Measurements from ENCODE around the gene METTL16. TPM values are rescaled to one million over a fixed set of nuclear protein-coding genes. Genes with fewer than 3 reads are reported as not detected.

METTL16 gene
- total RNA-seq, 1 experiment from 2014 or later: 37.6 TPM

DNA sequence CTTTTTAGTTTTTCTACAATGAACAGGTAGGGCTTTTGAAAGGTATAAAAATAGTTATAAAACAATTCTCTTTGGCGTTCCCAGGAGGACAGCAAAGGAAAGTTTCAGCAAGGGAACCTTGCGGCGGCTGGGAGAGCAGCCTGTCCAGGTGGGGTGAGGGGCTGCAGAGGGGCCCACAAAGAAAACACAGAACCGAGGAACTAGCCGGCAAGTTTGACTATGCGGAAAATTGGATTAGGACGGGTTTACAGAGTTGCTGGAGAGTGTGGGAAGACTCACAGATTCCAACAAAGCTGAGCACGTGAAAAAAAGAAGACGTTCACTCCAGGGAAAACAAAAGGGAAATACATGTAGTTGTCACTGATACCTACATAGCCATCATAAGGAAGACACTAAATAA, 40.2 kb upstream of the METTL16 start:
- intact Hi-C loops (cut with micrococcal nuclease): no loop called here
- Histone ChIP-seq H3K27ac (ENCODE audit: low read depth, low read length) (no peak overlapping the region), H3K27me3 (ENCODE audit: insufficient read depth, low read length) (no peaks in the 10 kb centered on the region), H3K4me2 (ENCODE audit: low read length) (no peak overlapping the region), H3K9me2 (ENCODE audit: insufficient read depth) (no peaks in the 10 kb centered on the region), H2AFZ (ENCODE audit: low read depth, low read length, poor library complexity, severe bottlenecking) (no peak overlapping the region), H3K9me3 (ENCODE audit: control insufficient read depth in 1 of 2, insufficient read depth in 1 of 2, low read depth in 1 of 2, low read length in 2 of 2) (no peaks in the 10 kb centered on the region), H3K9ac (ENCODE audit: low read length) (no peak overlapping the region), H3K4me3 (replicated peaks in 1 of 2; ENCODE audit: low read depth in 1 of 2, low read length in 2 of 2) (no peak overlapping the region), H4K20me1 (ENCODE audit: insufficient read depth) (no peaks in the 10 kb centered on the region), H3K4me1 (ENCODE audit: control insufficient read depth in 1 of 2, insufficient read depth in 2 of 2, low read length in 2 of 2) (no peaks in the 10 kb centered on the region), H3K36me3 (ENCODE audit: control insufficient read depth in 1 of 2, insufficient read depth in 2 of 2, low read length in 2 of 2) (no peaks in the 10 kb centered on the region), H3K79me2 (ENCODE audit: insufficient read depth, low read length) (no peaks in the 10 kb centered on the region)
- ChIA-PET RAD21 (ENCODE audit: low non-redundant PET in 1 of 2, low total read pairs in 2 of 2, uncharacterized antibody in 2 of 2, unreplicated experiment in 2 of 2) (no interaction called here), POLR2A (interaction anchor here (0.6 kb wide), 1 partner anchor 684 kb away, joined by 3 read pairs; no protein-coding TSS in a partner anchor), CTCF (no interaction called here)
- no peak for TF ChIP-seq RAD21 (IDR thresholded peaks at IDR 0.05; ENCODE audit: low read depth)
- TF ChIP-seq EZH2 (IDR thresholded peaks at IDR 0.05): no peak
- no peak for TF ChIP-seq CBX3 (IDR thresholded peaks at IDR 0.05; ENCODE audit: low read depth)
- TF ChIP-seq, protein P1, sequence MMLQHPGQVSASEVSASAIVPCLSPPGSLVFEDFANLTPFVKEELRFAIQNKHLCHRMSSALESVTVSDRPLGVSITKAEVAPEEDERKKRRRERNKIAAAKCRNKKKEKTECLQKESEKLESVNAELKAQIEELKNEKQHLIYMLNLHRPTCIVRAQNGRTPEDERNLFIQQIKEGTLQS (IDR thresholded peaks at IDR 0.05): no peak
- ATAC-seq: no peak
- BruUV-seq (replicated peaks): no TSS peak
- no peak for DNase-seq (ENCODE audit: low read depth, low spot score)

DNA sequence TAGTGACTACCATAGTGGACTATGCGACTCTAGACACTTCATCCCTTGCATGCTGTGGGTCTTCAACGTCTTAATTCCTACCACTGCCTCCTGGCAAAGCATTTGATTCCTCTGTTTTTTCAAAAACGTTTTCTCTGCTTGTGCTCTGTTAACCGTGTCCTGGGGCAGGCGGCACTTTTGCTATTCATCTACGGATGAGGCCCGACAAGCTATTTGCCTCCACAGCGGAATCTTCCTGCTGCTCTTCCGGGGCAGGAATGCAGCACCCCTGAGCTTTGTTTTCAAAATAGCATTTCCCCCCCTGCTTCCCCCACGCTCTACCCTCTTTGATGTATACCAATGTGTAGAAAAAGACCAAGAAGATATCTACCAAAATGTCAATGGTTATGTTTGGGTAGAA, 39.8 kb upstream of the METTL16 start:
- no TSS peak for BruUV-seq (replicated peaks)
- no peak overlapping the region for H3K27ac ChIP-seq (ENCODE audit: low read depth, low read length)
- no peaks in the 10 kb centered on the region for H3K9me3 ChIP-seq (ENCODE audit: control insufficient read depth in 1 of 2, insufficient read depth in 1 of 2, low read depth in 1 of 2, low read length in 2 of 2)
- H3K27me3 ChIP-seq (ENCODE audit: insufficient read depth, low read length): no peaks in the 10 kb centered on the region
- H3K4me1 ChIP-seq (ENCODE audit: control insufficient read depth in 1 of 2, insufficient read depth in 2 of 2, low read length in 2 of 2): no peaks in the 10 kb centered on the region
- H3K79me2 ChIP-seq (ENCODE audit: insufficient read depth, low read length): no peaks in the 10 kb centered on the region
- CTCF ChIA-PET: no interaction called here
- no peak overlapping the region for H3K4me3 ChIP-seq (replicated peaks in 1 of 2; ENCODE audit: low read depth in 1 of 2, low read length in 2 of 2)
- RAD21 ChIA-PET (ENCODE audit: low non-redundant PET in 1 of 2, low total read pairs in 2 of 2, uncharacterized antibody in 2 of 2, unreplicated experiment in 2 of 2): no interaction called here
- no peak for TF ChIP-seq FOSL1 (IDR thresholded peaks at IDR 0.05; ENCODE audit: low read depth)
- no peak for TF ChIP-seq SP1 (IDR thresholded peaks at IDR 0.05; ENCODE audit: low read depth)
- TF ChIP-seq EZH2 (IDR thresholded peaks at IDR 0.05): no peak
- no peak for TF ChIP-seq YY1 (IDR thresholded peaks at IDR 0.05; ENCODE audit: extremely low read depth, insufficient replicate concordance, low read depth, low read length)
- TF ChIP-seq TCF7L2 (IDR thresholded peaks at IDR 0.05; ENCODE audit: borderline replicate concordance, extremely low read depth, insufficient read depth, insufficient read length): no peak
- no peak for TF ChIP-seq SRF (IDR thresholded peaks at IDR 0.05; ENCODE audit: low read depth)
- no peak for TF ChIP-seq RAD21 (IDR thresholded peaks at IDR 0.05; ENCODE audit: low read depth)
- no peak for TF ChIP-seq POLR2AphosphoS5 (IDR thresholded peaks at IDR 0.05; ENCODE audit: low read depth, low read length)
- TF ChIP-seq ELF1 (IDR thresholded peaks at IDR 0.05; ENCODE audit: borderline replicate concordance, low read depth): no peak
- TF ChIP-seq, protein P2, sequence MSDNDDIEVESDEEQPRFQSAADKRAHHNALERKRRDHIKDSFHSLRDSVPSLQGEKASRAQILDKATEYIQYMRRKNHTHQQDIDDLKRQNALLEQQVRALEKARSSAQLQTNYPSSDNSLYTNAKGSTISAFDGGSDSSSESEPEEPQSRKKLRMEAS (IDR thresholded peaks at IDR 0.05): no peak
- TF ChIP-seq CBX3 (IDR thresholded peaks at IDR 0.05; ENCODE audit: low read depth): no peak
- TF ChIP-seq ZNF274 (IDR thresholded peaks at IDR 0.05; ENCODE audit: low read depth, low read length): no peak
- TF ChIP-seq, protein P1 (IDR thresholded peaks at IDR 0.05): no peak
- no peak for TF ChIP-seq JUND (IDR thresholded peaks at IDR 0.05)
- TF ChIP-seq EGR1 (IDR thresholded peaks at IDR 0.05; ENCODE audit: low read depth): no peak
- TF ChIP-seq, protein P3, sequence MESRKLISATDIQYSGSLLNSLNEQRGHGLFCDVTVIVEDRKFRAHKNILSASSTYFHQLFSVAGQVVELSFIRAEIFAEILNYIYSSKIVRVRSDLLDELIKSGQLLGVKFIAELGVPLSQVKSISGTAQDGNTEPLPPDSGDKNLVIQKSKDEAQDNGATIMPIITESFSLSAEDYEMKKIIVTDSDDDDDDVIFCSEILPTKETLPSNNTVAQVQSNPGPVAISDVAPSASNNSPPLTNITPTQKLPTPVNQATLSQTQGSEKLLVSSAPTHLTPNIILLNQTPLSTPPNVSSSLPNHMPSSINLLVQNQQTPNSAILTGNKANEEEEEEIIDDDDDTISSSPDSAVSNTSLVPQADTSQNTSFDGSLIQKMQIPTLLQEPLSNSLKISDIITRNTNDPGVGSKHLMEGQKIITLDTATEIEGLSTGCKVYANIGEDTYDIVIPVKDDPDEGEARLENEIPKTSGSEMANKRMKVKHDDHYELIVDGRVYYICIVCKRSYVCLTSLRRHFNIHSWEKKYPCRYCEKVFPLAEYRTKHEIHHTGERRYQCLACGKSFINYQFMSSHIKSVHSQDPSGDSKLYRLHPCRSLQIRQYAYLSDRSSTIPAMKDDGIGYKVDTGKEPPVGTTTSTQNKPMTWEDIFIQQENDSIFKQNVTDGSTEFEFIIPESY (IDR thresholded peaks at IDR 0.05; ENCODE audit: extremely low read depth, insufficient replicate concordance, low read length): no peak
- TF ChIP-seq, protein P4, sequence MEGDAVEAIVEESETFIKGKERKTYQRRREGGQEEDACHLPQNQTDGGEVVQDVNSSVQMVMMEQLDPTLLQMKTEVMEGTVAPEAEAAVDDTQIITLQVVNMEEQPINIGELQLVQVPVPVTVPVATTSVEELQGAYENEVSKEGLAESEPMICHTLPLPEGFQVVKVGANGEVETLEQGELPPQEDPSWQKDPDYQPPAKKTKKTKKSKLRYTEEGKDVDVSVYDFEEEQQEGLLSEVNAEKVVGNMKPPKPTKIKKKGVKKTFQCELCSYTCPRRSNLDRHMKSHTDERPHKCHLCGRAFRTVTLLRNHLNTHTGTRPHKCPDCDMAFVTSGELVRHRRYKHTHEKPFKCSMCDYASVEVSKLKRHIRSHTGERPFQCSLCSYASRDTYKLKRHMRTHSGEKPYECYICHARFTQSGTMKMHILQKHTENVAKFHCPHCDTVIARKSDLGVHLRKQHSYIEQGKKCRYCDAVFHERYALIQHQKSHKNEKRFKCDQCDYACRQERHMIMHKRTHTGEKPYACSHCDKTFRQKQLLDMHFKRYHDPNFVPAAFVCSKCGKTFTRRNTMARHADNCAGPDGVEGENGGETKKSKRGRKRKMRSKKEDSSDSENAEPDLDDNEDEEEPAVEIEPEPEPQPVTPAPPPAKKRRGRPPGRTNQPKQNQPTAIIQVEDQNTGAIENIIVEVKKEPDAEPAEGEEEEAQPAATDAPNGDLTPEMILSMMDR (IDR thresholded peaks at IDR 0.05 in 2 of 3, conservative IDR thresholded peaks at IDR 0.05 in 1 of 3; ENCODE audit: borderline replicate concordance in 1 of 3, insufficient read depth in 1 of 3, low read depth in 2 of 3, low read length in 2 of 3): no peak
- H3K36me3 ChIP-seq (ENCODE audit: control insufficient read depth in 1 of 2, insufficient read depth in 2 of 2, low read length in 2 of 2): no peaks in the 10 kb centered on the region
- POLR2A ChIA-PET: no interaction called here
- intact Hi-C loops (cut with micrococcal nuclease): no loop called here
- H3K4me2 ChIP-seq (ENCODE audit: low read length): no peak overlapping the region
- no peaks in the 10 kb centered on the region for H4K20me1 ChIP-seq (ENCODE audit: insufficient read depth)
- no peaks in the 10 kb centered on the region for H3K9me2 ChIP-seq (ENCODE audit: insufficient read depth)
- no peak overlapping the region for H2AFZ ChIP-seq (ENCODE audit: low read depth, low read length, poor library complexity, severe bottlenecking)
- DNase-seq (ENCODE audit: low read depth, low spot score) (no peak), ATAC-seq (no peak)
- no peak overlapping the region for H3K9ac ChIP-seq (ENCODE audit: low read length)

Measured in HCT116 (cell line).